Measurements from ENCODE around the gene ZNF385B.

DNA sequence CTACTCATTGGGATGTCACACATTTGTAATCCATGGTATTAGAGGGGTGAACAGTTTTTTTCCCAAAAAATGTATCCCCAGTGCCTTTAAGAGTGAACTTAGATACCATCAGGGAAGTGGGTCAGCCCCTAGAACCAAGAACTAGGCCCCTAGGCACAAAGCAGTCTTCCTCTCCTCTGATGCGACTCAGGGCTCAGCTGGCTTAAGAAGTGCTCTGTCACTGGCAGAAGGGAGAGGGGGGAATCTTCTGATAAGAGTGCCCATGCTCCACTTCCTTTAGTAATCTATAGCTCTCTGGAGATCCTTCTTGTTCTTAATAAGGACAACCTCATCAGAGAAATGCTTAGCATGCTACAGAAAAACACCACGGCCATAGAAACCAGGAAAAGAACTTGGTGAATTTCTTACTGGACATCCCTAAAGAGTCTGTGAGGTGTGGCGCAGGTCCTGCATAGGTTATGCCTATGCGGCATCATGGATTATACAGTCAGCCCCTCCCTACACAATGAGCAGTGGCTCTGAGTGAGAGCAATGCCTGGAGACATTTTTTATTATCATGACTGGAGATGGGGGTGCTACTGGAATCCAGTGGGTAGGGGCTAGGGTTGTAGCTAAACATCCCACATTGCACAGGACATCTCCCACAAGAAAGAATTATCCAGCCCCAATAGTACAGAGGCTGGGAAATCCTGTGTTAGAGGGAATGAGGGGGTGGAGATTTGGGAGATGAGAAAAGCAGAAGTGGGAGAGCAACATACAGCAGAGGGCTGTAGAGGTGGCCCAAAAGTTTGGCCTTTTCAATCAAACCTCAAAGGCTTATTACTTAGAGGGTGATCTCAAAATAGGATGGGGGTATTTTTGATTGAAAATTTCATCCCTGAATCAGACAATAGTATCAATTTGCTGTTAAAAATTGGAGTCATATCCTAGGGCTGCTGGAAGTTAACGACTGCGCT is 21.7 kb upstream of the ZNF385B start:
- TF ChIP-seq, protein P1, sequence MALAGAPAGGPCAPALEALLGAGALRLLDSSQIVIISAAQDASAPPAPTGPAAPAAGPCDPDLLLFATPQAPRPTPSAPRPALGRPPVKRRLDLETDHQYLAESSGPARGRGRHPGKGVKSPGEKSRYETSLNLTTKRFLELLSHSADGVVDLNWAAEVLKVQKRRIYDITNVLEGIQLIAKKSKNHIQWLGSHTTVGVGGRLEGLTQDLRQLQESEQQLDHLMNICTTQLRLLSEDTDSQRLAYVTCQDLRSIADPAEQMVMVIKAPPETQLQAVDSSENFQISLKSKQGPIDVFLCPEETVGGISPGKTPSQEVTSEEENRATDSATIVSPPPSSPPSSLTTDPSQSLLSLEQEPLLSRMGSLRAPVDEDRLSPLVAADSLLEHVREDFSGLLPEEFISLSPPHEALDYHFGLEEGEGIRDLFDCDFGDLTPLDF (CRISPR knock-in tag; IDR thresholded peaks at IDR 0.05), result no peak
- TF ChIP-seq GRHL2 (CRISPR knock-in tag; IDR thresholded peaks at IDR 0.05; ENCODE audit: insufficient replicate concordance, severe bottlenecking), result no peak
- TF ChIP-seq, protein P2, sequence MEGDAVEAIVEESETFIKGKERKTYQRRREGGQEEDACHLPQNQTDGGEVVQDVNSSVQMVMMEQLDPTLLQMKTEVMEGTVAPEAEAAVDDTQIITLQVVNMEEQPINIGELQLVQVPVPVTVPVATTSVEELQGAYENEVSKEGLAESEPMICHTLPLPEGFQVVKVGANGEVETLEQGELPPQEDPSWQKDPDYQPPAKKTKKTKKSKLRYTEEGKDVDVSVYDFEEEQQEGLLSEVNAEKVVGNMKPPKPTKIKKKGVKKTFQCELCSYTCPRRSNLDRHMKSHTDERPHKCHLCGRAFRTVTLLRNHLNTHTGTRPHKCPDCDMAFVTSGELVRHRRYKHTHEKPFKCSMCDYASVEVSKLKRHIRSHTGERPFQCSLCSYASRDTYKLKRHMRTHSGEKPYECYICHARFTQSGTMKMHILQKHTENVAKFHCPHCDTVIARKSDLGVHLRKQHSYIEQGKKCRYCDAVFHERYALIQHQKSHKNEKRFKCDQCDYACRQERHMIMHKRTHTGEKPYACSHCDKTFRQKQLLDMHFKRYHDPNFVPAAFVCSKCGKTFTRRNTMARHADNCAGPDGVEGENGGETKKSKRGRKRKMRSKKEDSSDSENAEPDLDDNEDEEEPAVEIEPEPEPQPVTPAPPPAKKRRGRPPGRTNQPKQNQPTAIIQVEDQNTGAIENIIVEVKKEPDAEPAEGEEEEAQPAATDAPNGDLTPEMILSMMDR (IDR thresholded peaks at IDR 0.05), result no peak
- no peak for TF ChIP-seq FOXK1 (CRISPR knock-in tag; IDR thresholded peaks at IDR 0.05)
- TF ChIP-seq PRRX2 (CRISPR knock-in tag; IDR thresholded peaks at IDR 0.05), result no peak
- TF ChIP-seq, protein P3, sequence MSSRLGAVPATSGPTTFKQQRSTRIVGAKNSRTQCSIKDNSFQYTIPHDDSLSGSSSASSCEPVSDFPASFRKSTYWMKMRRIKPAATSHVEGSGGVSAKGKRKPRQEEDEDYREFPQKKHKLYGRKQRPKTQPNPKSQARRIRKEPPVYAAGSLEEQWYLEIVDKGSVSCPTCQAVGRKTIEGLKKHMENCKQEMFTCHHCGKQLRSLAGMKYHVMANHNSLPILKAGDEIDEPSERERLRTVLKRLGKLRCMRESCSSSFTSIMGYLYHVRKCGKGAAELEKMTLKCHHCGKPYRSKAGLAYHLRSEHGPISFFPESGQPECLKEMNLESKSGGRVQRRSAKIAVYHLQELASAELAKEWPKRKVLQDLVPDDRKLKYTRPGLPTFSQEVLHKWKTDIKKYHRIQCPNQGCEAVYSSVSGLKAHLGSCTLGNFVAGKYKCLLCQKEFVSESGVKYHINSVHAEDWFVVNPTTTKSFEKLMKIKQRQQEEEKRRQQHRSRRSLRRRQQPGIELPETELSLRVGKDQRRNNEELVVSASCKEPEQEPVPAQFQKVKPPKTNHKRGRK (CRISPR knock-in tag; IDR thresholded peaks at IDR 0.05; ENCODE audit: borderline replicate concordance), result no peak
- TF ChIP-seq JUN (CRISPR knock-in tag; IDR thresholded peaks at IDR 0.05), result no peak
- no peak for TF ChIP-seq IRF2 (CRISPR knock-in tag; IDR thresholded peaks at IDR 0.05; ENCODE audit: borderline replicate concordance, low read depth)
